HFFc6 (cell line): ENCODE data around the gene KCNH4. TPM values are rescaled to one million over a fixed set of nuclear protein-coding genes. Genes with fewer than 3 reads are reported as not detected.

Experiments
- DNase-seq: peaks from one replicate; pipeline ENCODE4 v3.0.0-alpha.2; 2018
- H3K27ac Mint-ChIP-seq: 2 replicates; pipeline ENCODE4 v1.8.0; 2020; ENCODE audit warnings: mild to moderate bottlenecking, mixed read lengths
- H3K27me3 Mint-ChIP-seq: 2 replicates; pipeline ENCODE4 v1.8.0; 2021; ENCODE audit warnings: mild to moderate bottlenecking, moderate library complexity, mixed read lengths; ENCODE audit not compliant: insufficient read depth
- H3K36me3 Mint-ChIP-seq: 2 replicates; pipeline ENCODE4 v1.8.0; 2021; ENCODE audit warnings: low read depth, mixed read lengths
- H3K4me1 Mint-ChIP-seq: 2 replicates; pipeline ENCODE4 v1.8.0; 2020; ENCODE audit warnings: low read depth, mixed read lengths
- H3K4me3 Mint-ChIP-seq: 2 replicates; pipeline ENCODE4 v1.8.0; 2020; ENCODE audit warnings: mild to moderate bottlenecking, moderate library complexity, mixed read lengths
- H3K9me3 Mint-ChIP-seq: 2 replicates; pipeline ENCODE4 v1.8.0; 2020; ENCODE audit warnings: mild to moderate bottlenecking, mixed read lengths
- total RNA-seq, 6 experiments: library from RNA; stranded (reverse); fragmentation: NEBNext Ultra II Directional; extraction: Animal tissue kit (Norgen Biotek cat#: 25700); gene quantifications; 2 replicates in 1 of 6; 3 replicates in 5 of 6; pipeline ENCODE4 v1.2.3, GENCODE V29; 2021
- TF ChIP-seq, protein P1 (sequence below): fragments of 200-600 bp; sonication (generic); IDR thresholded peaks from 2 replicates; pipeline ENCODE4 v1.5.0; 2021; ENCODE audit warnings: antibody characterized with exemption, mild to moderate bottlenecking

The KCNH4 gene
- total RNA-seq, 6 experiments from 2014 or later, result not detected

DNA sequence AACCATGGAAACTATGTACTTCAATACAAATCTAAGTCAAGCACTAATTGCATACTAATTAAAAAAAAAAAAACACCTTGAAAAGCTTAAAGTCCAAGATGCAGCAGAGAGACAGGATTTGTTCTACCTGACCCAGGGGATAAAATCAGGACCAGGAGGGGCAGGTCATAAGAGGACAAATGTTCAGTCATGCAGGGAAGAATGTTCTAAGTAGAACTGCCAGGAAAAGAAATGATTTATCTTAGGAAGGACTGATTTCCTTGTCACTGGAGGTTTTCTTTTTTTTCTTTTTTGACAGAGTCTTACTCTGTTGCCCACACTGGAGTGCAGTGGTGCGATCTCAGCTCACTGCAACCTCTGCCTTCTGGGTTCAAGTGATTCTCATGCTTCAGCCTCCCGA is 22.4 kb upstream of the KCNH4 start:
- no peaks in the 10 kb centered on the region; the same call in 1 of the 2 replicates for H3K4me1 Mint-ChIP-seq
- no peak for DNase-seq
- no peaks in the 10 kb centered on the region for H3K9me3 Mint-ChIP-seq
- no peak overlapping the region for H3K27ac Mint-ChIP-seq
- H3K36me3 Mint-ChIP-seq, result peaks cover under 1% of the 10 kb centered on the region
- peaks cover 2% of the 10 kb centered on the region; the same call in 1 of the 2 replicates for H3K27me3 Mint-ChIP-seq
- H3K4me3 Mint-ChIP-seq, result no peak overlapping the region
- TF ChIP-seq, protein P1, sequence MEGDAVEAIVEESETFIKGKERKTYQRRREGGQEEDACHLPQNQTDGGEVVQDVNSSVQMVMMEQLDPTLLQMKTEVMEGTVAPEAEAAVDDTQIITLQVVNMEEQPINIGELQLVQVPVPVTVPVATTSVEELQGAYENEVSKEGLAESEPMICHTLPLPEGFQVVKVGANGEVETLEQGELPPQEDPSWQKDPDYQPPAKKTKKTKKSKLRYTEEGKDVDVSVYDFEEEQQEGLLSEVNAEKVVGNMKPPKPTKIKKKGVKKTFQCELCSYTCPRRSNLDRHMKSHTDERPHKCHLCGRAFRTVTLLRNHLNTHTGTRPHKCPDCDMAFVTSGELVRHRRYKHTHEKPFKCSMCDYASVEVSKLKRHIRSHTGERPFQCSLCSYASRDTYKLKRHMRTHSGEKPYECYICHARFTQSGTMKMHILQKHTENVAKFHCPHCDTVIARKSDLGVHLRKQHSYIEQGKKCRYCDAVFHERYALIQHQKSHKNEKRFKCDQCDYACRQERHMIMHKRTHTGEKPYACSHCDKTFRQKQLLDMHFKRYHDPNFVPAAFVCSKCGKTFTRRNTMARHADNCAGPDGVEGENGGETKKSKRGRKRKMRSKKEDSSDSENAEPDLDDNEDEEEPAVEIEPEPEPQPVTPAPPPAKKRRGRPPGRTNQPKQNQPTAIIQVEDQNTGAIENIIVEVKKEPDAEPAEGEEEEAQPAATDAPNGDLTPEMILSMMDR, result no peak

DNA sequence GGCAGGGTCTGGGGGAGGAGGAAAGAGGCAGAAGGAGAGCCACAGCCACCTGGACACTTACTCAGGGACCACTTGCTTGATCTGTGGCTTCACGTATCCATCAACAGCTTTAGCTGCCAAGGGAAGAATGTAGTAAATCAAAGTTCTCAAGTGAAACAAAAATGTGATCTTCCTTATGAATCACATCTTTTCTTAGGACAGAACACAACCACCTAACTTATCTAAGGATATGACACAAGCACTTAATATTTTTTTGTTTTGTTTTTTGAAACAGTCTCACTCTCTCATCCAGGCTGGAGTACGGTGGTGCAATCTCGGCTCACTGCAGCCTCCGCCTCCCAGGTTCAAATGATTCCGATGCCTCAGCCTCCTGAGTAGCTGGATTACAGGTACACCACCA is 21.8 kb upstream of the KCNH4 start:
- peaks cover 2% of the 10 kb centered on the region; the same call in 1 of the 2 replicates for H3K27me3 Mint-ChIP-seq

GRCh38 chr17:42202159-42202558 is 21.2 kb upstream of the KCNH4 start:
- H3K9me3 Mint-ChIP-seq, result no peaks in the 10 kb centered on the region
- no peak for DNase-seq
- no peak overlapping the region for H3K27ac Mint-ChIP-seq
- TF ChIP-seq, protein P1, result no peak
- H3K4me3 Mint-ChIP-seq, result no peak overlapping the region
- peaks cover 2% of the 10 kb centered on the region; the same call in 1 of the 2 replicates for H3K27me3 Mint-ChIP-seq
- H3K36me3 Mint-ChIP-seq, result no peaks in the 10 kb centered on the region; the same call in 1 of the 2 replicates
- H3K4me1 Mint-ChIP-seq, result no peaks in the 10 kb centered on the region; the same call in 1 of the 2 replicates

More for the DNA sequence above, 21.8 kb upstream of the KCNH4 start:
- H3K36me3 Mint-ChIP-seq, result no peaks in the 10 kb centered on the region; the same call in 1 of the 2 replicates
- no peak overlapping the region for H3K4me3 Mint-ChIP-seq
- no peaks in the 10 kb centered on the region for H3K9me3 Mint-ChIP-seq
- TF ChIP-seq, protein P1, result no peak
- no peaks in the 10 kb centered on the region; the same call in 1 of the 2 replicates for H3K4me1 Mint-ChIP-seq
- DNase-seq, result no peak
- H3K27ac Mint-ChIP-seq, result no peak overlapping the region

GRCh38 chr17:42201458-42201772 is 20.5 kb upstream of the KCNH4 start:
- Mint-ChIP-seq H3K4me3 (no peak overlapping the region), H3K27me3 (no peaks in the 10 kb centered on the region), H3K4me1 (no peaks in the 10 kb centered on the region; the same call in 1 of the 2 replicates), H3K27ac (no peak overlapping the region), H3K36me3 (no peaks in the 10 kb centered on the region; the same call in 1 of the 2 replicates), H3K9me3 (no peaks in the 10 kb centered on the region)
- no peak for DNase-seq
- TF ChIP-seq, protein P1, result no peak

GRCh38 chr17:42200706-42201457 is 19.9 kb upstream of the KCNH4 start:
- Mint-ChIP-seq H3K36me3 (no peaks in the 10 kb centered on the region; the same call in 1 of the 2 replicates), H3K4me1 (no peaks in the 10 kb centered on the region; the same call in 1 of the 2 replicates), H3K9me3 (no peaks in the 10 kb centered on the region), H3K27me3 (no peaks in the 10 kb centered on the region), H3K27ac (no peak overlapping the region), H3K4me3 (no peak overlapping the region)
- TF ChIP-seq, protein P1, result no peak
- no peak for DNase-seq
